BLaER1 treated with 17β-estradiol and CSF1 and Interleukin-3, amounts not matched to agents 10 nM and 100 nM (cell line): Measurements from ENCODE around the gene PTPRD.
A peak's percentile ranks its signal among the peaks of the same experiment; 100 is the strongest.

Experiments
- H3K27ac ChIP-seq, 11 experiments: shearing (Covaris generic); formaldehyde crosslinking; 2 replicates each; pipeline ENCODE4 v1.8.1; 2022
- H3K27me3 ChIP-seq, 11 experiments: shearing (Covaris generic); formaldehyde crosslinking; 2 replicates each; pipeline ENCODE4 v1.8.1; 2022
- H3K36me3 ChIP-seq, 11 experiments: shearing (Covaris generic); formaldehyde crosslinking; 2 replicates each; pipeline ENCODE4 v1.8.1; 2022
- H3K4me1 ChIP-seq, 10 experiments: shearing (Covaris generic); formaldehyde crosslinking; 2 replicates each; pipeline ENCODE4 v1.8.1; 2022
- H3K4me2 ChIP-seq, 11 experiments: shearing (Covaris generic); formaldehyde crosslinking; 2 replicates each; pipeline ENCODE4 v1.8.1; 2022
- H3K4me3 ChIP-seq, 10 experiments: shearing (Covaris generic); formaldehyde crosslinking; 2 replicates each; pipeline ENCODE4 v1.8.1; 2022
- H3K9ac ChIP-seq, 11 experiments: shearing (Covaris generic); formaldehyde crosslinking; 2 replicates each; pipeline ENCODE4 v1.8.1; 2022
- H3K9me3 ChIP-seq, 11 experiments: shearing (Covaris generic); formaldehyde crosslinking; replicated peaks in 1 of 11; 2 replicates each; pipeline ENCODE4 v1.8.1; 2022
- H4K20me1 ChIP-seq, 11 experiments: shearing (Covaris generic); formaldehyde crosslinking; 2 replicates each; pipeline ENCODE4 v1.8.1; 2022
- Cebpa-rat ChIP-seq, 11 experiments: shearing (Covaris generic); IDR thresholded peaks; 2 replicates each; pipeline ENCODE4 v1.8.1; 2022

Gene PTPRD

DNA sequence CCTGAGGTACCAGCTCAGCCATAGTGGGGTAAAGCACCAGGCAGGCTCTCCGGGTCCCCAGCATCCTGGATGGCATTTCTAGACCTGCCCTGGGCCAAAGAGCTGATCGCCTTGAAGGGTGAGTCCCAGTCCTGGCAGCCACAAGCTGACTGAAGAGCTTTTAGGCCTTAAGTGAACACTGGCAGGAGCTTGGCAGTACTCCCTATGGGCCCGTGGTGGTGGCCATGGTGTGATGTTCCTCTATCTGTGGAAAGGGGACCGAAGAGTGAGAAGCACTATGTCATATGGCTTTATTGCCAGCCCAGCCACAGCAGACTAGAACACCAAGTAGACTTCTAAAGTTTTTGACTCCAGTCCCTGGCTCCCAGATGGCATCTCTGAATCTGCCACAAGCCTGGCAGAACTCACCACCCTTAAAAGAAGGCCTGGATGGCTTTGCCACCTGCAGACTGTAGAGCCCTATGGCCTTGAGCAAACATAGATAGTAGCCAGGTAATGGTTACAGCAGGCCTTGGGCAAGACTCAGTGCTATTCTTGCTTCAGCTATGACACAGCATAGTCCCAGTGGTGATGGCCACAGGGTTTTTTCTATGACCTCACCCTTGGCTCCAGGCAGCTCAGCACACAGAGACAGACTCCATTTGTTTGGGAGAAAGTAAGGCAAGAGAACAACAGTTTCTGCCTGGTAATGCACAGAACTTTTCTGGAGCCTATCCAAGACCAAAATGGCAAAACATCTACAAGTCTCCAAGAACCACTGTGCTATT, 2011.7 kb downstream of the PTPRD start:
- no peak for TF ChIP-seq Cebpa-rat (IDR thresholded peaks at IDR 0.05)
- no peak overlapping the region for H3K27ac ChIP-seq
- no peaks in the 10 kb centered on the region for H3K4me1 ChIP-seq
- peaks cover 0 to 10% (median 3%) of the 10 kb centered on the region in 11 experiments; a peak in 3 of 22 replicates for H3K9me3 ChIP-seq
- H4K20me1 ChIP-seq: no peaks in the 10 kb centered on the region
- no peak overlapping the region for H3K9ac ChIP-seq
- H3K27me3 ChIP-seq: no peaks in the 10 kb centered on the region
- no peaks in the 10 kb centered on the region for H3K36me3 ChIP-seq
- H3K4me2 ChIP-seq: no peak overlapping the region
- no peak overlapping the region for H3K4me3 ChIP-seq

DNA sequence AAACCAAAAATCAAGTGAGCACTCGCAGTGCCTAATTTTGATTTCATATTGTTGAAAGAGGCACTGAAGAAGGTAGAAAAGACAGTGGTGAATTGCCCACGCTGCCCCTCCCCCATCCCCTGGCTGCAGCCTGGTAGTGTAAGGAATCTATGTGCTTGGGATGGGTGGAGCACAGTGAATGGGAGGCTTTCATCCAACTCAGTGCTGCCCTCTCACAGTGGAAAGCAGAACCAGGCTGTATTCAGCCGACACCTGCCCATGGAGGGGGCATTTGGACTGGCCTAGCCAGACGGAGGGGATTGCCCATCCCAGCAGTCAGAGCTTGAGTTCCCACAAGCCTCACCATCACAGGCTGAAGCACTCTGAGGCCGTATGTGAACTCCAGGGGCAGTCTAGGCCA, 2012.9 kb downstream of the PTPRD start:
- Histone ChIP-seq H3K36me3 (no peaks in the 10 kb centered on the region), H3K9me3 (peaks cover 0 to 10% (median 3%) of the 10 kb centered on the region in 11 experiments; a peak in 3 of 22 replicates), H3K27me3 (no peaks in the 10 kb centered on the region), H3K27ac (no peak overlapping the region), H3K9ac (no peak overlapping the region), H4K20me1 (no peaks in the 10 kb centered on the region), H3K4me3 (no peak overlapping the region), H3K4me2 (no peak overlapping the region), H3K4me1 (no peaks in the 10 kb centered on the region)
- TF ChIP-seq Cebpa-rat (IDR thresholded peaks at IDR 0.05): no peak

GRCh38 chr9:8589476-8589875, 2023.3 kb downstream of the PTPRD start:
- TF ChIP-seq Cebpa-rat (IDR thresholded peaks at IDR 0.05): no peak
- H3K9ac ChIP-seq: no peak overlapping the region
- H4K20me1 ChIP-seq: no peaks in the 10 kb centered on the region

GRCh38 chr9:8585036-8585435, 2027.8 kb downstream of the PTPRD start:
- Histone ChIP-seq H3K4me2 (peak overlapping the region in 3 of 11 experiments; percentile 19 to 27 (median 20); a peak in 3 of 22 replicates), H3K4me3 (no peak overlapping the region), H3K4me1 (peaks cover 0 to 6% (median 0%) of the 10 kb centered on the region in 10 experiments; a peak in 3 of 20 replicates), H3K9me3 (peaks cover 0 to 7% (median 0%) of the 10 kb centered on the region in 11 experiments; a peak in 3 of 22 replicates), H3K9ac (no peak overlapping the region), H3K27ac (no peak overlapping the region), H3K27me3 (no peaks in the 10 kb centered on the region), H3K36me3 (no peaks in the 10 kb centered on the region), H4K20me1 (no peaks in the 10 kb centered on the region)
- no peak for TF ChIP-seq Cebpa-rat (IDR thresholded peaks at IDR 0.05)

More at GRCh38 chr9:8589476-8589875, 2023.3 kb downstream of the PTPRD start:
- Histone ChIP-seq H3K4me2 (no peak overlapping the region), H3K36me3 (no peaks in the 10 kb centered on the region), H3K27ac (no peak overlapping the region), H3K9me3 (no peaks in the 10 kb centered on the region), H3K4me1 (peaks cover 0 to 6% (median 0%) of the 10 kb centered on the region in 10 experiments; a peak in 3 of 20 replicates), H3K27me3 (no peaks in the 10 kb centered on the region), H3K4me3 (no peak overlapping the region)

GRCh38 chr9:8579661-8580060, 2033.1 kb downstream of the PTPRD start:
- no peaks in the 10 kb centered on the region for H3K36me3 ChIP-seq
- H3K4me3 ChIP-seq: no peak overlapping the region
- H3K9ac ChIP-seq: no peak overlapping the region
- no peak overlapping the region for H3K27ac ChIP-seq
- TF ChIP-seq Cebpa-rat (IDR thresholded peaks at IDR 0.05): no peak
- H3K27me3 ChIP-seq: no peaks in the 10 kb centered on the region
- H3K4me1 ChIP-seq: no peaks in the 10 kb centered on the region
- no peaks in the 10 kb centered on the region for H4K20me1 ChIP-seq
- no peak overlapping the region for H3K4me2 ChIP-seq
- peaks cover 0 to 7% (median 0%) of the 10 kb centered on the region in 11 experiments; a peak in 3 of 22 replicates for H3K9me3 ChIP-seq

DNA sequence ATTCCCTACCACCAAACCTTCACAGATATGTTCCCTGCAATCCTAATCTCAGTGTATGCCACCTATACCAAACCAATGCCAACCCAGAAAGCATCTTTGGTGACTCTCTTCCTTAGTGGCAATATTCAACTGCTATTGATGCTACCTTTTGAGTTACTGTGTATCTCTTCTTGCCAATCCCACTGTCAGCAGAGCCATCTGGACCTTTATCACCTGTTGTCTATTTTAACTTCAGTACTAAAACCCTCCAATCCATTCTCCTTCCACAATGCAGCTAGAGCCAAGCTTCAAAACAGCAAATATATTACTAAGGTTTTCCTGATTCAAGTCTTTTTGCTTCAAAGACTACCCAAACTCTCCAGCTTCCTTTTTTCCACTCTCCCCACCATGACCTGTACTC, 2036.1 kb downstream of the PTPRD start:
- no peaks in the 10 kb centered on the region for H3K4me1 ChIP-seq
- H4K20me1 ChIP-seq: no peaks in the 10 kb centered on the region
- no peak overlapping the region for H3K9ac ChIP-seq
- no peaks in the 10 kb centered on the region for H3K27me3 ChIP-seq
- TF ChIP-seq Cebpa-rat (IDR thresholded peaks at IDR 0.05): no peak
- no peaks in the 10 kb centered on the region for H3K9me3 ChIP-seq
- no peak overlapping the region for H3K27ac ChIP-seq
- H3K4me2 ChIP-seq: no peak overlapping the region
- no peaks in the 10 kb centered on the region for H3K36me3 ChIP-seq
- H3K4me3 ChIP-seq: no peak overlapping the region

GRCh38 chr9:8574846-8575245, 2038.0 kb downstream of the PTPRD start:
- H4K20me1 ChIP-seq: no peaks in the 10 kb centered on the region
- H3K4me2 ChIP-seq: no peak overlapping the region
- H3K9me3 ChIP-seq: no peaks in the 10 kb centered on the region
- no peaks in the 10 kb centered on the region for H3K4me1 ChIP-seq
- no peak overlapping the region for H3K9ac ChIP-seq
- no peak for TF ChIP-seq Cebpa-rat (IDR thresholded peaks at IDR 0.05)
- H3K4me3 ChIP-seq: no peak overlapping the region
- no peaks in the 10 kb centered on the region for H3K27me3 ChIP-seq
- no peaks in the 10 kb centered on the region for H3K36me3 ChIP-seq
- no peak overlapping the region for H3K27ac ChIP-seq

DNA sequence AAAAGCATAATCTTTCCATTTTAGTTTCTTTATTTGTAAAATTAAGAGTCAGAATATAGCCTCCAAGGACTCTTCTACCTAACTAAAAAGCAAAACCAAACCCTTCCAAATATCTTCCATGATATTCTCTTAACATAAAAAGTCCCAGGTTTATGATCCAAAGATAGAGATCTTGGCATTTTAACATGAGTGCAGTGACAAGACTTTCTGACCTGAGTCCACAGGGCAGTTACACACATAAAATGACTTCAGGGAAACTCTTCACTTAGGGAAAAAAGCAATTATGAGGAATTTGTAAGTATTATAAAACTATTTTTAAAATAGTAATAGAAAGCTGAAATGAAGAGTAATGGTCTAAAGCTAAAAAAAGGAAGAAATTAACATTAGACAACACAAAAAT, 2040.6 kb downstream of the PTPRD start:
- no peak overlapping the region for H3K9ac ChIP-seq
- no peak overlapping the region for H3K4me2 ChIP-seq
- no peaks in the 10 kb centered on the region for H3K36me3 ChIP-seq
- no peak overlapping the region for H3K27ac ChIP-seq
- H3K27me3 ChIP-seq: no peaks in the 10 kb centered on the region
- no peaks in the 10 kb centered on the region for H4K20me1 ChIP-seq
- TF ChIP-seq Cebpa-rat (IDR thresholded peaks at IDR 0.05): no peak
- H3K4me3 ChIP-seq: no peak overlapping the region
- H3K9me3 ChIP-seq: no peaks in the 10 kb centered on the region
- no peaks in the 10 kb centered on the region for H3K4me1 ChIP-seq

GRCh38 chr9:8571643-8572042, 2041.2 kb downstream of the PTPRD start:
- H3K27me3 ChIP-seq: no peaks in the 10 kb centered on the region
- H3K4me3 ChIP-seq: no peak overlapping the region
- no peak for TF ChIP-seq Cebpa-rat (IDR thresholded peaks at IDR 0.05)
- no peak overlapping the region for H3K4me2 ChIP-seq
- H4K20me1 ChIP-seq: no peaks in the 10 kb centered on the region
- no peak overlapping the region for H3K27ac ChIP-seq
- no peaks in the 10 kb centered on the region for H3K9me3 ChIP-seq
- no peak overlapping the region for H3K9ac ChIP-seq
- H3K36me3 ChIP-seq: no peaks in the 10 kb centered on the region
- H3K4me1 ChIP-seq: no peaks in the 10 kb centered on the region

- Histone ChIP-seq H3K36me3 (no peaks in the 10 kb centered on the region), H3K9me3 (no peaks in the 10 kb centered on the region), H3K4me2 (no peak overlapping the region), H3K4me3 (no peak overlapping the region), H3K27me3 (no peaks in the 10 kb centered on the region), H3K9ac (no peak overlapping the region), H4K20me1 (no peaks in the 10 kb centered on the region), H3K4me1 (no peaks in the 10 kb centered on the region), H3K27ac (no peak overlapping the region)
- no peak for TF ChIP-seq Cebpa-rat (IDR thresholded peaks at IDR 0.05)
These were observed 2042.0 kb downstream of the PTPRD start for GRCh38 chr9:8570776-8571175.
